HG02852 (cell line): Measurements from ENCODE around the gene CGB8.

Source experiments
- ATAC-seq: cut with Tn5 transposase; IDR thresholded peaks from one replicate; pipeline ENCODE4 v1.9.1; 2021; ENCODE audit warnings: mild to moderate bottlenecking, moderate library complexity; ENCODE audit not compliant: unreplicated experiment

The CGB8 gene

GRCh38 chr19:49014123-49014869 lies 34.6 kb downstream of the CGB8 start:
- no peak for ATAC-seq

DNA sequence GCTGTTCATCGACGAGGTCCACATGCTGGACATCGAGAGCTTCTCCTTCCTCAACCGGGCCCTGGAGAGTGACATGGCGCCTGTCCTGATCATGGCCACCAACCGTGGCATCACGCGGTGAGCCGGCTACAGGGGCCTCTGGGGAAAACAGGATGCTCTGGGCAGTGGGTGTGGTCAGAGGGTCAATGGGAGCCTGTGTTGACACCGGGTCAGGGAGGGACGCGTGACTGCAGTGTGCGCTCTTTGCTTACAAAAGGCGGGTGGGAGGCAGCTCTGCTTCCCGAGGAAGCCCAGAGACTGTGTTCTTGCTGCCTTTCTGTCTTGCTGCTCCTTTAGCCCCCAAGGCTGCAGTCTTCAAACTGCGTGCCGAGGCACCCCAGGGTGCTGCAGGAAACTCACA lies 37.7 kb downstream of the CGB8 start:
- no peak for ATAC-seq

- no peak for ATAC-seq
These were observed 38.5 kb downstream of the CGB8 start for GRCh38 chr19:49010453-49010852.

DNA sequence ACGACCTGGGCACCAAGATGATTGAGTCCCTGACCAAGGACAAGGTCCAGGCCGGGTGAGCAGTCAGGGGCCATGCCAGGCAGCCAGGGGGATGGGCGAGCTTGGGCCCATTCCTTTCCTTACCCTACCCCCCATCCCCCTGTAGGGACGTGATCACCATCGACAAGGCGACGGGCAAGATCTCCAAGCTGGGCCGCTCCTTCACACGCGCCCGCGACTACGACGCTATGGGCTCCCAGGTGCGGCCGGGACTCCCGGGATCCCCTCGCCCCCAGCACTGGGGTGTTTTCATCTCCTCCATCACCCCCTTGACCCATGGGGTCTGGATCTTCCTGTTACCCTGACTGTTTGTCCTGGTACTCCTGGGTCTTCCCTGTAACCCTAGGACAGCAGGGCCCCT lies 39.1 kb downstream of the CGB8 start:
- ATAC-seq = no peak

- ATAC-seq = no peak
These were observed 42.0 kb downstream of the CGB8 start for GRCh38 chr19:49006905-49007304.

DNA sequence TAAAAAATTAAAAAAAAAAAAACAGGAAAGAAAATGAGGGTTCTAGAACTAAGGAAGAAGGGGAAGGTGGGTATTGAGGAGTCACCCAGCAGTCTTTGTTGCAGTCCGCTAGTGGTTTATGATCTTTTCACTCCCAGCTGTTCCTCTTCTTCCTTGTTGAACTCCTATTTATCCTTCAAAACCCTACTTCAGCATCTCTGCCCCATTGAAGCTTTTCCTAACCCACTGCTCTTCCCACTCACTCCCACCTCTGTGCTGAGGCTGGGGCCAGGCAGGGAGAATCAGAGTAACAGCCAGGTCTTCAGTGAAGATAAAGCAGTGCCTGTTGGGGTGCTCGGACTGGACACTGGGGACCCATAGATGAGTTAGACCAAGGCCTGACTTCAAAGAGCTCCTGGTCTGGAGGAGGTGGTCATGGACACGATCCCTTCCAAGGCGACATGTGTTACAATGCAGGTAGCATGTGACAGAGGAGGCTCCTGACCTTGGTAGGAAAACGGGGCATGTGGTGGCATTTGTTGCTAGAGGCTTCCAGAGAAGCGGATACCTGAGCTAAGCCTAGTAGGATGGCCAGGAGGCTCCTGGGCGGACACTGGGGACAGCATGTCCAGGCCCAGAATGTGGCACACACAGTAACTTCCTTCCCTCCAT lies 43.8 kb downstream of the CGB8 start:
- ATAC-seq = no peak

- ATAC-seq = no peak
These were observed 44.8 kb downstream of the CGB8 start for GRCh38 chr19:49004133-49004532.

DNA sequence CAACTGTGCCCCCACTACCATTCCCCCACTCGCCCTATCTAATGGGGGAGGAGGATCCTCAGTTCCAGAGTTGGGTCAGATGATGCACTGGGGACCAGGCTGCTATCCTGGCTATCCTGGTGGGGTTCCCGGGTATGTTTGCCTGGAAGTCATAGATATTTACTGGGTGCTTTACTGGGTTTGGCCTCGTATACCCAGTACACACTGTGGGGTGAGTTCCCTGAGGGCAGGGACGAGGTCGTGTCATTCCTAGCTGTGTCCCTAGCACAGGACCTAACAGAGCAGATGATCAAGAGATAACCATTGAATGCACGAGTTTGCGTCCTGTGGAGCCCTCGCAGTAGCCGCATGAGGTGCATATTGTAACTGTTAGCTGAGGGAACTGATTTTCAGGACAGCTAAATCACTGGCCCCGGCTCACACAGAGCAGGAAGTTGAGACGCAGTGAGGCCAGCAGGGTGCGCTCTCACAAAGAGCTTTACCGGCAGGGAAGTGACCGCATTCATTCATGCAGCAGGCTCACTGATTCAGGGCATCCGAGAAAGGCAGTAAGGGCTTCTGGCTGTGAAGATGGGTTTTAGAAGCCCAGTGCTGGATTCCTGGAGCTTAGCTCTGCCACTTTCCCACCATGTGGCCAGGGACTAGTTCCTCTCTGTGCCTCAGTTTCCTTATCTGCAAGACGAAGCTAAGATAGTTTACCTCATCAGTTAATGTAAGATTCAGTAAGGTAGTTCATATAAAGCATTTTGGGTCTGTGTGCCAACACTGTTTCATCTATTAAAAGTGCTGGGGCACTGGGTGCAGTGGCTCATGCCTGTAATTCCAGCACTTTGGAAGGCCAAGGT lies 49.2 kb downstream of the CGB8 start:
- no peak for ATAC-seq

DNA sequence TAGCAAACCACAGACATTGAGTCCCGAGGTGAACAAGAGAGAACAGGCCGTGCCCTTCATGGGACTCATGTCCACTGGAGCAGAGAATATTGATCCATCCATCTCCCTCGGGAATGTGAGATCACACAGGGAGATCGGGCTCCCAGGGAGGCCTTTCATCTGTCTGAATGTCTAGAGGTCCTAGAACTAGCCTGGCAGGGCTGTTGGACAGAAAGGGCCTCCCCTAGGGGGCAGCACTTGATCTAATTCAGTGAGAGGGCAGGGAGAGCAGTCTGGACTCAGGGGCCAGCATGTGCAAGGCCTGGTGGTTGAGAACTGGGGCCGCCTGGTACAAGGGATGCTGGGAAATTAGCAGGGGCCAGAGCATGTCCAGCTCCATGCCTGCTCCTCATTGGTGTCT lies 50.9 kb downstream of the CGB8 start:
- ATAC-seq = no peak
